ENCODE measurements around the gene GFY.
"Not testable (repeated sequence)": the region's sequence is repeated elsewhere in the genome, so short reads cannot be mapped to it uniquely, and the experiment has no call there.

The GFY gene

DNA sequence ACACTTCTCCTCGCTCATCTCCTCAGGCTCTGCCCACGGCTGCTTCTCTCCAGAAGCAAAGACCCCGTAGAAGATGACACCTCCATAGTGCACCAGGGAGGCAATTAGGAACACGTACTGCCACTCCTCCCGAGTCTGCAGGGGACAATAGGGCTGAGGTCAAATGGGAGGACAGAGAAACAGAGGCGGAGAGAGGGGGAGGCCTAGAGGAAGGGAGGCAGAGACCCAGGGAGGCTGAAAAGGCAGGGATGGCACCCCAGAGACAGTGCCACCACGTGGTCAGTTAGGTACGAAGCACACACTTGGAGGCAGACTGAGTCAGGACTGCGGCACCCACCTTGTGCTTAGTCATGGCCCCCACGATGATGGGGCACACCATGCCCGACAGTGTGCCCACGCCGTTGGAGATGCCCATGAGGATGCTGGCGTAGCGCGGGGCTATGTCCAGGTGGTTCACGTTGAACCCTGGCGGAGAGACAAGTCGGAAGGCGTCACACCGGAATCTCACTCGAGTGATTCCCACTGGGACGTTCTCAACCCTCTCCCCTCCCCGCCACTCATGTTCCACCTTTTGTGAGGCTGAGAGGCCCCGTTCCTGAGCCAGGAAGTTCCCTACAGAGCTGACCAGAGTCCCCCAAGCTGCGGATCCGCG lies 5.6 kb downstream of the GFY start:
- no peak for DNase-seq

DNA sequence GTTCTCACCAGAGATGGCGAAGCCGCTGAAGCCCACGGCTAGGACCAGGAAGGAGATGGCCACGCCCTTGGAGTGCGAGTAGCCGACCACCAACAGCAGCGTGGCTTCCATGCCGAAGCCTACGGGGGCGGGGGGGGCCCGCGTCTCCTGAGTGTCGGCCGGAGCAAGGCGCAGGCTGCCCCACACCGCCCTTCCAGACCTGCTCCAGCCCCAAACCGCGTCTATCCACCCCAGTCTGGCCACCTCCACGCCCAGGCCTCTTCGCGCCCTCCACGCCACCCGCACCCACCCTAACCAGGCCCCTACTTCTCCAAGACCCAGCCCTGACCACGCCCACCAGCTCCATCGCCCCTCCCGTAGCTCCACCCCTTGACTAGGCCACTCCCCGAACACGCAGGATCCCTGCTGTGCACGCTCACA lies 6.2 kb downstream of the GFY start:
- no peak for DNase-seq

DNA sequence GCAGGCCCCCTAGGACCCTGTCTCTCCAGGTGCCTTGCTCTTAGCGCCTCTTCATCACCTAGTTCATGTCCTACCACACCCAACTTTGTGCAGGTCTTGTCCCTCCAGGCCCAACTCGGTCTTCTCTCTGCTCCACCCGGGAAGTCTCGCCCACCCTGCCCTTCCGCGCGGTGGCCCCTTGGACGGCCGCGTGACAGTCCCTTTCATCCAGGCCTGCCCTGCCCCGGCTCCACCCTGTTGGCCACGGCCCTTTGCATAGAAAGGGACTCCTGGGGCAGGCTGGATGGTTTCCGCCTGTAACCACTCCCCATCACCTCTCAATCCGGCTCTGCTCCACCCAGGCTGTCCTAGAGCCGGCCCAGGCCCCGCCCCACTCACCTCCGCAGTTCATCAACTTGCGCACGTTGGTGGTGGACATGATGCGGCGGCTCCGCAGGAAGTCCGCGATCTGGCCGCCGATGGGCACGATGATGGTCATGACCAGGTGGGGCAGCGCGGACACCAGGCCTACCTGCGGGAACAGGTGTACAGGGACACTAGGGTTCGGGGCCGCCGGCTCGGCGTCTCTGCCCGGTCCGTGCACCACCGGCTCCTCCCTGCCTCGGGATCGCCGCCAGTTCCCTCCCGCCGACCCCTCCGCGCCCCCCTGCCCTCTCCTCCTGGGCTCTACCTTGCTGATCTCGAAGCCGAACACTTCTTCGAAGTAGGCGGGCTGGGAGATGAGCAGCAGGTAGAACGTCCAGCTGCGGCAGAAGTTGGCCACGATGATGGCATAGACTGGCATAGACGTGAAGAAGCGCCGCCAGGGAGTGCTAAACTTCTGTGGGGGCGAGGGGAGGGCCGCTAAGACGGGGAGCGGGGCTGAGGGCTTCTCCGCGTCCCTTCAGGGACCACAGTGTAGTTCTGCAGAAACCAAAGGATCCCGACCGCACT lies 7.2 kb downstream of the GFY start:
- peak; percentile 73 for DNase-seq

DNA sequence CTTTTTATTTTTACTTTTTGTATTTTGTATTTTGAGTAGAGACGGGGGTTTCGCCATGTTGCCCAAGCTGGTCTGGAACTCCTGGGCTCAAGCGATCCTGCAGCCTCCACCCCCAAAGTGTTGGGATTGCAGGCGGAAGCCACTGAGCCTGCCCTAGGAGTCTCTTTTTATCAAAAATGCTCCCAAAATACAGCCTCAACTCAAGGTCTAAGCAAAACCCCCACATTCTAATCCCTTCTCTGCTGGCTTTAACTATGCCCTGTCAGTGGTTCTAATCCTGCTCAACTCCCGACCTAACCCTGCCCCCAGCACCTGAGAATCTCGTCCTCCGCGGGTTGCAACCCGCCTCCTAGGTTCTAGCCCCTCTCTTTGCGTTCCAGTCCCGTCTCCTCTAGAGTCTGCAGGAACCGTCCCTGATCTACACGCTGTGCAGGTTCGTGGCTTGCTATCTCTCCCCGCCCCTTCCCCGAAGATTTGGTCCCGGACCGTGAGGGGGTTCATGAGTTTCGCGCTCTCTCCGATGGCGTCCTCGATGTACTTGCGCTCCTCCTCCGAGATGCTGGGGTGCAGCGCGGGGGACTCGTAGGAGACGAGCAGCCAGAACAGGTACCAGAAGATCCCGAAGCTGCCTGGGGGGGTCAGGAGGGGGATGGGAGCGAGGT lies 8.2 kb downstream of the GFY start:
- no peak for DNase-seq

DNA sequence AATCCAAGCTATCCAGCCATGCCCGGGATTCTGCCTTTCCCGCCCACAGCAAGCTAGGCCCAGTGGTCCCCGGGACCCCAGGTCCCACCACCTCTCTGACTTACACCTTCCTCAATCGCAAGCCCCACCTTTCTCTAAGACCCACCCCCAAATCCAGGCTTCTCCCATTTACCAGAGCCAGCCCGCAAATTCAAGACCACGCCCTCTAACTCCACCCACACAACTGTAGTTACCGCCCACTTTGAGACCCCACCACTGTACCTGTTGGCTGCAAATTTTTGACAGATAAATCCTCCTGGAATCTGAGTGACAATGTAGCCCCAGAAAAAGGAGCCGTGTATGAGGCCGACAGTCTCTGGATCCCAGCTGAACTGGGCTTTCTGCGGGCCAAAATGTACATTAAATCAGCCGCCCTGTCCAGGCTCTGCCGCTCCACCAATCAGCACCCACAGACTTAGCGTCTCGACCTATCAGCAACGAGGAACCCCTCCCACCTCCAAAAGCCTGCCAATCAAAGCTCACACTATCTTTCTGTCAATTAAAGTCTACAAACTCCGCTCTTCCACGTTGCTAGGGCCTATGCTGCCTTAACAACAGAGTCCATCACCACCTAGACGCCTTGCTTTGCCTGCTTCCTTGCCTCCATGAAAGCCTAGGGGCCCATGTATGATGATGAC lies 9.9 kb downstream of the GFY start:
- no peak for DNase-seq

DNA sequence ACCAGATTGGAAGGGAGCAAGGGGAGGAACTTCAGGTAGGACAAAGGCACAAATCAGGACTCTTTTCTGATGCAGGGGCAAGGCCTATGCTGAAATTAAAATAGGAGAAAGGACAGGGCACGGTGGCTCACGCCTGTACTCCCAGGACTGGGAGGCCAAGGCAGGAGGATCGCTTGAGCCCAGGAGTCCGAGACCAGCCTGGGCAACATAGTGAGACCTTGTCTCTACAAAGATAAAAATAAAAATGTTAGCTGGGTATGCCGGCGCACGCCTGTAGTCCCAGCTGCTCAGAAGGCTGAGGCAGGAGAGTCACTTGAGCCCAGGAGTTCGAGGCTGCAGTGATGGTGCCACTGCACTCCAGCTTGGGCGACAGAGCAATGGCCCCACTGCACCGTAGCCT lies 10.5 kb downstream of the GFY start:
- DNase-seq = no peak

DNA sequence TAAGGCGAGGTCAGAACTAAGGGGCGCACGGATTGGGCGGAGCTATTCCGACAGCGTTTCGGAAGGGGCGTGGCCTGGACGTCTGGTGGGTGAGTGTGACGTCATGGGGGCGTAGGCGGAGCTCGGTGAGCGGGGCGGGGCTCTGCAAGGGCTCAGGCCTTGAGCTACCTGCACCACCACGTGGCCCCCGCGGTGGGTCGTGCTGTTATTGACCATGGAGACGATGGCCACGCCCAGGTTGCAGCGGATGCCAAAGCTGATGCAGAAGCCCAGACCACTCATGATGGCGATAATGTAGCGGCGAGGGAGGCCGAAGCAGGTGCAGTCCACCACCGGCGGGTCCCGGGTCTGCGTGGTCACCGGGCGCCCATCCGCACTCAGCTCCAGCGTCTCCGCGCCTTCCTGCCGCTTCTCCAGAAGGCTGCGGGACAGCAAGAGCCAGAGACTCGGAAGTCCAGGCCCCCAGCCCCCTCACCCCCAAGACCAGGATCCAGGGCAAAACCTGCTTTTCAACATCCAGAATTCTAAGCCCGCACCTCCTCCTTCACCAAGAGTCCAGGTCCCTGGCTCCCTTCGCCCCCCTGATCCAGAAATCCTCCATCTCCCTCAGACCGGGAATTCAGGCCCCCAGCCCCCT lies 11.3 kb downstream of the GFY start:
- peak; percentile 81 for DNase-seq

DNA sequence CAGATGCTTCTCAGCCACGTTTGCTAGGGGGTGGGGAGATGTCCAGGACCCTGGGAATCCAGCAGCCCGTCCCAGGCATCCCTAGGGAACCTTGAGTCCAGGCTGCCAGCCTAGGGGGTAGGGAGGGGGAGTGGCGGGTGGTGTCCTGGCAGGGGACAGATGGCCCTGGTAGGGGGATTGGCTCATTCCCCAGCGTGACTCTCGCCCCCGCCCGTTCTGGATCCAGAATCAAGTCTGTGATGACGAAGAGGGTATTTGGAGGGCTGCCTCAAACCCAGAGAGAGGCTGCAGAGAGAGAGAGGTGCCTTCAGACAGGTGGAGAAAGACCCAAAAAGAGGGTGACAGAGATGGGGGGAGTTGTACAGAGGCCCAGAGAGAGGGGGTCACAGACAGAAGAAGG lies 12.0 kb downstream of the GFY start:
- DNase-seq = no peak

DNA sequence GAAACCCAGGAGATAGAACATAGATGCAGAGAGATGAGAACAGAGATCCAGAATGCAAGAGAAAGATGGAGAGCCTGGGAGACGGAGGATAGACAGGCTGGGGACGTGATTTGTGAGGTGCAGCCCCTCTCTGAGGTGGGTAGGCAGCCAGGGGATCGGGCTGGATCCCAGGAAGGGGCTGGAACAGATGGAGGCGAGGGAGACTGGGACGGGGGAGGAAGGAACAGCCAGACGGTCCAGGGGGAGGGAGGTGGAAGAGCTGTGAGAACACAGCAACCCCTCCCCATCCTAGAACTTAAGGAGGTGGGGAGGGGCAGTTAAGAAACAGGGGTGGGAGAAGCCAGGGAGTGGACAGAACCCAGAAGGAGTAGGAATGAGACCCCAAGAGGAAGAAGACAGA lies 13.1 kb downstream of the GFY start:
- DNase-seq = no peak

DNA sequence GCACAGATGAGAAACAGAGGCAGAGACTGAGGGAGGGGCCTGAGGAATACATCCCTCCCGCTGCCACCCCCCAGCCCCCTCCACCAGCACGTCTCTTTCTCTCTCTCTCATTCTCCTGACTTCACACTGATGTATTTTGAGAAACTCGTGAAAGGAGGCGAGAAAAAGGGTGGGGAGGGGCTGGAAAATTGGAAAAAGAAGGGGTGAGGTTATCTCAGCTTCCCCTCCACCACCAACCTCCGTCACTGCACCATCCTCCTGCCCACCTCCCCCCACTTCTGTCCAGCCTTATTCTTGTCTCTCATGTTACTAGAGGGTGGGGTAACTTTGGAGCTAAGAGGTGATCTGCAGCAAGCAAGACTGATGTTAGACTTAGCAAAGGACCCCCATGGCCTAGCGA lies 14.6 kb downstream of the GFY start:
- DNase-seq = no peak

DNA sequence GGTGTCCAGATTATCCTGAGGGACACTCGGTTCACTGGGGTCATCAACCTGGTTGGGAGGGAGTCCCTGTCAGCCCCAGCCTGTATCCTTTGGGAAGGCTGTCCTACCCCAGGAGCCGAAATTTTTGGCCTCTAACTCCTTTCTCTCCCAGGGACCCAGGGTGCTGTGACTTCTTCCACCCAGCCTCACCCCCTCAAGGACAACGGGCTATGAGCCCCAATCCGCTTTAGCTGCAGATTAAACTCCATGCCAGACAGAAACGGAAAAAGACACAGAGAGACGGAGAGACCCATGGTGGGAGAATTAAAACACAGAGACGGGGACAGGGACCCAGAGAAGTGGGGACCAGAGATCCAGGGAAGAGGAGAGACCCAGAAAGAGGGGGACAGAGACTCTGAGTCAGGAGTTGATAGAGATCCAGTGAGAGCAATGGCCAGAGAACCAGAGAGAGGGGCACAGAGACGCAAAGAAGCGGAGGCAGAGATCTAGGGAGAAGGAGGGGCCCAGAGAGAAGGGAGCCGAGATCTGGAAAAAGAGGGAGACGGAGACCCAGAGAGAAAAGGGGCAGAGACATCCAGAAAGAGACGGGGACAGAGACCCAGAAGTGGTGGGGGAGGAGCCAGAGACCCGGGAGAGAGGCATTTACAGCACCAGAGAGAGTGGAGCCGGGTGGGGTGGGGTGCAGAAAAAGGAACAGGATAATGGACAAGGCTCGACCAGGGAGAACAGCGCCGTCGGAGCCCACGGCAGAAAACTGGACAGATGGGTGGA lies 15.4 kb downstream of the GFY start:
- DNase-seq = no peak

DNA sequence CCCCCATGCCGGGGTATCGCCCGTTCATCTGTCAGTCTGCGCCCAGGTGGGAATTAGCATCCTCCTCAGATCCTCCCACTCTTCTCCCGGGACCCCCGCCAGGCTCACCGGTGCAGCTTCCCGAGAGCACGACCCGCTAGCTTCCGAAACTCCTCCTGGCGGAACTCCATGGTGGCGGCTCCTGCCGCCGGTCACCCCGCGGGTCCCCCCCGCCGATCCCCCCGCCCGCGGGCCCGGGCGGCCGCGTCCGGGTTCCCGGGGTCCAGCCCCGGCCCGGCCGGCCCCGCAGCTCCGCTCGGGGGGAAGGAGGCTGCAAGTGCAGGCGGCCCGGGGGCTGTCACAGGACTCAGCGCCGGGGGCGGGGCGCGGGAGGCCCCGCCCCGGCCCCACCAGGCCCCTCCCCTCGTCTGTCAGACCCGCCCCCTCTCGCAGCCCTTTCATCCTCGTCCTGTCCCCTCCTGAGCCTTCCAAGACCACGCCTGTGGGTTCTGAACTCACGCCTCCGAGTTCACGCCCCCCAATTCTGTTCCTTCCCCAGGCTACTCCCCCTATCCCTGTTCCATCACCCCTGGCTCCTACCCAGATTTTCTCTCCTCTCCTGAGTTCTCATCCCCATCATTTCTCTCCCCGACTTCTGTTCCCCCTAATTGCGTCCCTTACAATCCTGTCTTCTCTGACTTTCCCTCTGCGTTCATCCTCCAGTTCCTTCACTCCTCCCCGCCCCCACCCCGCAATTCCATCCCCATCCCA lies 16.2 kb downstream of the GFY start, which contains the start of gene SLC17A7:
Gene SLC17A7 (minus strand): TSS at position 318 of the 750 bp plus-strand sequence. CDS start 148 bp downstream, at position 170.
- DNase-seq = peak; percentile 80

DNA sequence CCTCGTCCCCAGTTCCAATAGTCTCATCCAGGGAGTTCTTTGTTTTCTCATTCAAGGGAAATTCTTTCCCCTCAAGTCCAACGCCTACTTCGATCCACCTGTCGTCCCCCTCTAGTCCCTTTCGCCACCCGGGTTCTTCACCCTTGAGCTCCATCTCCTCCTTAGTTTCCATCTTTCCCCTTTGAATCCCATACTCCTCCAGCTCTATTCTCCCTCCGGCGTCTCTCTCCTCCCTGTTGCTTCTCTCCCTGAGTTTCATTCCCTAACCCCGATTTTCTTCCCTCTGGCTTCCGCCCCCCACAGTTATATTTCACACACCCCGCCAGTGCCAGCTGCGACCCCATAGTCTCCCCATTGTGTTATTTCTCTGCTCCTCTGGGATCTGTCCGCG lies 16.8 kb downstream of the GFY start:
- no peak for DNase-seq

DNA sequence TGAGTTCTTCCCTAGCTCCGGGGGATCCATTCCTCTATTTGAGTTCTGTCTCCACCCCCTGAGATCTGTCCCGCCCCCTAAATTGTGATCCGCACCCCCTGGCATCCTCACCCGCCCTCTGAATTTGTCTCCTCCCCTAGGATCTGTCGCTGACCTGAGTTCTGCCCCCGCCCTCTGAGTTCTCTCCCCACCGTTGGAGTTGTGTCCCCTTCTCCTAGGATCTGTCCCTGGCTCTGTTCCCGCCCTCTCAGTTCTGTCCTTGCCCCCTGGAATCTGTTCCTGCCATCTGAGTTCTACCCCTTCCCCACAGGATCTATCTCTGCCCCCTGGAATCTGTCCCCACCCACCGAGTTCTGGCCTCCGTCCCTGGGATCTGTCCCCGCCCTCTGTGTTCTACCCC lies 17.2 kb downstream of the GFY start:
- no peak for DNase-seq

DNA sequence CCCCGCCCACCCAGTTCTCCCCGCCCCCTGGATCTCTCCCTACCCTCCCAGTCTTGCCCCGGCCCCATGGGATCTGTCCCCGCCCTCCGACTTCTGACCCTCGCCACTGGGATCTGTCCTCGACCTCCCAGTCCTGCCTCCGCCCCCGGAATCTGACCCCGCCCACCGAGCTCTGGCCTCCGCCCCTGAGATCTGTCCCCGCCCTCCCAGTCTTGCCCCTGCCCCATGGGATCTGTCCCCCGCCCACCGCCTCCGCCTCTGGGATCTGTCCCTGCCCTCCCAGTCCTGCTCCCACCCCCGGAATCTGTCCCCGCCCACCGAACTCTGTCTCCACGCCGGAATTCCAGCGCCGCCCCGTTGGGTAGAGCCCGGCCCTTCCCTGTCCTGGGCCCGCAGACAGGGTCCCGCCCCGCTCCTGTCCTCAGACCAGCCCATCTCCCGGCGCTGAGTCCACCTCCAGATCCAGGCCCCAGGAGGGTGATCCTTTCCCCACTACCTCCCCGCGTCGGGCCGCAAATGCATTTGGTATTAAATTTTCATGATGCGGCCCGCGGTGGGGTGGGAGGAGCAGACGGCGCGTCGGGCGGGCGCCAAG lies 17.7 kb downstream of the GFY start:
- peak; percentile 87 for DNase-seq

DNA sequence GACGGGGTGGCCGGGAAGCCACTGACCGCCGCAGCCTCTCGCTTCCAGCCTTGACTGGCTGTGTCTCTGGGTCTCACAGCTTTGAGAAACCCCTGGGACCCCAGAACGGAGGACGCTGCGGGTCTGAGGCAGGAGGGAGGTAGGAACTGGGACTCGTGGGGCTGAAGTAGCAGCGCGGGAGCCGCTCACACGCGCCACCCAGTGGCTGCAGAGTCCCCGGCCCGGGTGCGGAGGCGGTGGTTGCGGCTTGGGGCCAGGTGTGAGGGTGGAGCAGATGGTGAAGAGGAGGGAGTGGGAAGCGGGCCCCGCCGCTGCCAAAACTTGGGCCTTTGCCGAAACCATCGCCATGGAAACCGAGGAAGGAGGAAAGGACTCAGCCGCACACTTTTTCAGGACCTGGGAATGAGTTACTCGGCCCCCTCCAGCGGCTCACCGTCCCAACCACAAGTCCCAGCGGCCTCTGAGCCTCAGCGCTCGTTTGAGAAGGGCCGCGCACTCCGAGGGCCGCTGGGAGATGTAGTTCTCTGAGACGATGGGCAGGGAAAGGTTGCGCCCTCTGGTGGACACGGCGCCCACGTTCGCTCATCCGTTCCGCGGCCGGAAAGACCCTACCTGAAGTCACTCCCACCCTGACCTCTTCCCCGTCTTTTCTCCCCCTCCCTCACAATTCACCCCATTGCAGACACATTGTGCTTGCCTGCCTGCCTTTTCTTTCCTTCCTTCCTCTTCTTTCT lies 18.3 kb downstream of the GFY start:
- peak; percentile 97 for DNase-seq

DNA sequence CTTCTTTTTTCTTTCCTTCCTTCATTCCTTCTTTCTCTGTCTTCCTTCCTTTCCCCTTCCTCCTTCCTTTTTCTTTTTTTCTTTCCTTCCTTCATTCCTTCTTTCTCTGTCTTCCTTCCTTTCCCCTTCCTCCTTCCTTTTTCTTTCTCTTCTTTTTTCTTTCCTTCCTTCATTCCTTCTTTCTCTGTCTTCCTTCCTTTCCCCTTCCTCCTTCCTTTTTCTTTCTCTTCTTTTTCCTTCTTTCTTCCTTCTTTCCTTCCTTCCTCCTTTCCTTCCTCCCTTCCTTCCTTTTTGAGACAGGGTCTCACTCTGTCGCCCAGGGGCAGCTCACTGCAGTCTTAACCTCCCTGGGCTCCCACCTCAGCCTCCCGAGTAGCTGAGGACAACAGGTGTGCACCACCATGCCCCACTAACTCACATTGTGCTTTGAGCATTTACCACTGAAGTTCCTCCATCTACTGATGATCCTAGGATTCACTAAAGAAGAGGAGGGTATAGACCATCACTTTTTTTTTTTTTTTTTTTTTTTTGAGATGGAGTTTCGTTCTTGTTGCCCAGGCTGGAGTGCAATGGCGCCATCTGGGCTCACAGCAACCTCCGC lies 19.0 kb downstream of the GFY start:
- DNase-seq = not testable (repeated sequence)

DNA sequence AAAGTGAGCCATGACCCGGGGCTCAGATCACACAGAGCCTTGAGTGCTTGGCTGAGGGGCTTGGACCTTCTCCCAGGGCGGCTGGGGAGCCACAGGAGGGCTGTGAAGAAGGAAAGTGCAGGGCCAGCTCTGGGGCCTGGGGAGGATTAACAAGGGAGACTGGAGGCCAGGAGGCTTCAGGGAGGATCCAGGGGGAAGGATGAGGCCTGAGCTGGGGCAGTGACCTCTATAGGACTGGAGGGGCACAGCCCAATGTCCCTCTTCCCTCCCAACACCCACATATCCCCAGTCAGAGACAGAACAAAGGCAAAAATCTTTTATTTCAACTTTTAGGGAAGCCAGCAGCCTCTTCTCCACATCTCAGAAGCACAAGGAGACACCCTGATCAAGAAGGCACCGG lies 20.8 kb downstream of the GFY start:
- no peak for DNase-seq

All from activated effector memory CD4-positive, alpha-beta T cell treated with anti-CD3 and anti-CD28 coated beads, Interleukin-2, amount 50 U/mL, for 16 hours (primary cell).